BJ (cell line): ENCODE measurements around the gene CTNNB1. TPM values are rescaled to one million over a fixed set of nuclear protein-coding genes. Genes with fewer than 3 reads are reported as not detected.

ENCODE experiments used
- CTCF ChIA-PET: fragments of 350-600 bp; formaldehyde crosslinking; extraction: SDS; loops from one replicate; lab custom pipeline; 2021; ENCODE audit warnings: antibody characterized with exemption, inconsistent platforms; lab: Yijun Ruan, JAX
- POLR2A ChIA-PET: fragments of 300-600 bp; sonication (Branson Sonifier 250); formaldehyde crosslinking; extraction: SDS; loops from one replicate; lab custom pipeline; 2021; ENCODE audit warnings: antibody characterized with exemption; lab: Charles Lee
- DNase-seq: peaks from one replicate; pipeline ENCODE4 v3.0.0-alpha.2; 2011; ENCODE audit warnings: low read depth
- H3K27me3 ChIP-seq: 2 replicates; pipeline ENCODE4 v1.6.0; 2011; ENCODE audit warnings: low read length; ENCODE audit not compliant: control insufficient read depth, insufficient read depth
- H3K36me3 ChIP-seq: 2 replicates; pipeline ENCODE4 v1.5.1; 2011; ENCODE audit warnings: low read length; ENCODE audit not compliant: control insufficient read depth, insufficient read depth
- H3K4me3 ChIP-seq: 2 replicates; pipeline ENCODE4 v1.5.1; 2011; ENCODE audit warnings: low read depth, mild to moderate bottlenecking, control low read depth, low read length
- polyA plus RNA-seq: library from polyadenylated mRNA; depleted of rRNA; stranded (reverse); fragments of >200 nt; gene quantifications from 2 replicates; pipeline ENCODE4 v1.2.3, GENCODE V29; 2011
- TF ChIP-seq, protein P1 (sequence below): IDR thresholded peaks from 2 replicates; pipeline ENCODE4 v1.5.1; 2011; ENCODE audit warnings: low read depth, mild to moderate bottlenecking, control low read depth, inconsistent platforms, low read length, moderate library complexity; ENCODE audit not compliant: insufficient read depth

CTNNB1 gene
- polyA plus RNA-seq, 1 experiment: 496 TPM

DNA sequence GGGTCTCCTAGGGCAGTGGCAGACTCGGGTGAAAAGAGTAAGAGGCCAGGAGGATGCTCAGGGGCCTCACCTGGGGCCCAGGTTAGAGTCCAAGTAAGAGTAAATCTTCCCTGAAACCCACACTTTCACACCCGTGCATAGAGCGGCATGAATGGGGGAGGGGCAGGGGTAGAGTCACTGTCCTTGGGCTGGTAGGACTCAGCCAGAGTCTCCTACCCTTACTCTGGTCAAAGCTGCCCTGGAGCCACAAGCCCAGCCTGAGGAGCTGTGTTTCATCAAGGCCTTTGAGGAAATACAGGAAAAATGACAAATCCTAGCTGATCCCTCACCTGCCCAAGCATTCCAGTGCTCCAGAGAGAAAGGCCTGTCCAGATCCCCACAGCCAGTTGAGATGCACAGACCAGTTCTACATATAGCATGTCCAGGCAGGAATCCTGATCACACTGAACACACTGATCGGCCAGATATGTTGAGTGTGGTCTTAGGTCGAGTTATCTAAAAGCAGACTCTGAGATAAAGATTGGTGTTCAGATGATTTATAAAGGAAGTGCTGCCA lies 16.7 kb upstream of the CTNNB1 start:
- POLR2A ChIA-PET: no interaction called here
- CTCF ChIA-PET: no interaction called here
- no peaks in the 10 kb centered on the region for H3K36me3 ChIP-seq
- H3K27me3 ChIP-seq: no peaks in the 10 kb centered on the region
- no peak for DNase-seq
- TF ChIP-seq, protein P1, sequence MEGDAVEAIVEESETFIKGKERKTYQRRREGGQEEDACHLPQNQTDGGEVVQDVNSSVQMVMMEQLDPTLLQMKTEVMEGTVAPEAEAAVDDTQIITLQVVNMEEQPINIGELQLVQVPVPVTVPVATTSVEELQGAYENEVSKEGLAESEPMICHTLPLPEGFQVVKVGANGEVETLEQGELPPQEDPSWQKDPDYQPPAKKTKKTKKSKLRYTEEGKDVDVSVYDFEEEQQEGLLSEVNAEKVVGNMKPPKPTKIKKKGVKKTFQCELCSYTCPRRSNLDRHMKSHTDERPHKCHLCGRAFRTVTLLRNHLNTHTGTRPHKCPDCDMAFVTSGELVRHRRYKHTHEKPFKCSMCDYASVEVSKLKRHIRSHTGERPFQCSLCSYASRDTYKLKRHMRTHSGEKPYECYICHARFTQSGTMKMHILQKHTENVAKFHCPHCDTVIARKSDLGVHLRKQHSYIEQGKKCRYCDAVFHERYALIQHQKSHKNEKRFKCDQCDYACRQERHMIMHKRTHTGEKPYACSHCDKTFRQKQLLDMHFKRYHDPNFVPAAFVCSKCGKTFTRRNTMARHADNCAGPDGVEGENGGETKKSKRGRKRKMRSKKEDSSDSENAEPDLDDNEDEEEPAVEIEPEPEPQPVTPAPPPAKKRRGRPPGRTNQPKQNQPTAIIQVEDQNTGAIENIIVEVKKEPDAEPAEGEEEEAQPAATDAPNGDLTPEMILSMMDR: no peak
- H3K4me3 ChIP-seq: no peak overlapping the region

DNA sequence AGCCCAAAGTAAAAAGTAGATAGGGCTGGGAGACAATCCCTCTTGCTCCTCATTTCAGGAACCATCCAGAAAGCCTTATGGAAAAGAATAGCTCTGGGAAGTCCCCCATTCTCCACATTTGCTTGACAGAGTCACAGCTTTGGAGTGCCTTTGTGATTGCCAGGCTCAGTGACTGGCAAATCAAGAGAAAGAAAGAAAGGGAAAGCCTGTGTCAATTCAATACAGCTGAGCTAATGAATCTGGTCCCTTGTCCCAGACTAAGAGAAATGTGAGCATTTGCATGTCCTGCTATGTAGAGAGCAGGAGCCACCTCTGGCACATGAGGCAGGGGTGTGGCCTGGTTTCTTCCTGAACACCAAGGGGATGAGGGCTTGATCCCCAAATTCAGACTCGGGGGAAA lies 14.9 kb upstream of the CTNNB1 start:
- Histone ChIP-seq H3K4me3 (no peak overlapping the region), H3K27me3 (no peaks in the 10 kb centered on the region), H3K36me3 (no peaks in the 10 kb centered on the region)
- ChIA-PET POLR2A (no interaction called here), CTCF (no interaction called here)
- DNase-seq: no peak
- TF ChIP-seq, protein P1: no peak

DNA sequence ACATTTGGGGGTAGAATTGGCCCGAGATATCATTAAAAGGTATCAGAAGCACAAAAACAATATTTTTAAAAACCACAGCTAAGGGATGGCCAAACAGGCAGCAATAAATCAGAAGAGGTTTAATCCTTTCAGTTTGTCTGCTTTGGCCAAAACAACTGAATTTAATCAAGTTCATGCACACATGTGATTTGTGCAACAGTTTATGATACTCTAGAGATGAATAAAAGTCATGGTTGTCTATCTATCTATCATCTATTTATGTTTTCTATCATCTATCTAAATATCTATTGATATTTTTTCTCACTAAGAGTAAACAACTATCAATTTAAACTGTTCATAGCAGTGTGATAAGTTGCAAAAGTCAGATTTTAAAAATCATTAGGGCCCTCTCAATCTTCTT lies 13.0 kb upstream of the CTNNB1 start:
- no peaks in the 10 kb centered on the region for H3K27me3 ChIP-seq
- no peak for DNase-seq
- TF ChIP-seq, protein P1: no peak
- ChIA-PET POLR2A (no interaction called here), CTCF (interaction anchor here (0.6 kb wide), 1 partner anchor 39 kb away, joined by 3 read pairs; no protein-coding TSS in a partner anchor)
- H3K36me3 ChIP-seq: no peaks in the 10 kb centered on the region
- no peak overlapping the region for H3K4me3 ChIP-seq

DNA sequence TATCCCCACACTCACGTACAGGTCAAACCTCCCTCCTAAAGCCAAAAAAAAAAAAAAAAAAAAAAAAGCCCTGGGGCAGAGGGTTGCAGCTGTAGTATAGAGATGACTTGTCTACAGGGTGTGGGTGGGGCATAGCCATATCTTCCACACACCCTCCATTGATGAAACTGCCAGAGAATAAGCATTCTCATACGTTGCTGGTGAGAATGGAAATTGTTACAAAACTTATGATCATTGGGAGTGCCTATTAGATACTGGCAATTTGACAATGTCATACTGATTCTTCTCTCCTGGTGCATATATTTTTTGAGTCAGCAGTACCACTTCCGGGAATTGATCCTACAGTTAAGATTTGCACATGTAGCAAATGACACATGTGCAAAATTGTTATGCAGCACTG lies 11.0 kb upstream of the CTNNB1 start:
- DNase-seq: no peak
- Histone ChIP-seq H3K27me3 (no peaks in the 10 kb centered on the region), H3K36me3 (no peaks in the 10 kb centered on the region), H3K4me3 (no peak overlapping the region)
- ChIA-PET POLR2A (no interaction called here), CTCF (no interaction called here)
- TF ChIP-seq, protein P1: no peak

DNA sequence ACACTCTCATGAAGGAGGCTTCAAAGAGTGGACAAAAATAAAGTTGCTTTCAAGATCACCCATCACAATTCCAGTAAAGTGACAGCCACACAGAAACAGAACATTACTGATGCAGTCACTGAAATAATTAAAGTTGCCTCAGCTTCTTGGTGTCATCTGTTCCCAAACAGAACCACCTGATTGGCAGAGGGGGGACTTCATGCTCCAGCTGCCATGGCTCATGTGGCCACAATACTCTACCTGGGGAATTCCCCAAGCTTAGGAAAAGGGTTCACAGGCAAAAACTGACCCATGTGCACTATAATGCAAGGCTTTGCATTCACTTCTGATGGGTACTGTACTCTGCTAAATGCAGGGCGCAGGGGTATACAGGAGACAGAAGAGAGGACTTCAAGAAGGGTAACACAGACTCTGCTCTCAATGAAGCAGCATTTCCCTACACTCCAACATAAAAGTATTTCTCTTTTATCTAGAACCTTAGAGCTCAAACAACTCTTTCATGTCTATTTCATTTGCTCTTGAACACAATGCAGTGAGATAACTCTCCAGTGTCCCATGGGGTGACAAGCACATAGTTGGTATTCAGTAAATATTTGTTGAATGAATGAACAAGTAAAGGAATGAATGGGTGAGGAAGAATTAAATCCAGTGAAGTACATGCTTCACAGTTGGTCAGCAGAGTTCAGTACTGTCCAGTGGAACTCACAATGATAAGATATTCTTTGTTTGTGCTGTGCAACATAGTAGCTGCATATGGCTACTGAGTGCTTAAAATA lies 8.6 kb upstream of the CTNNB1 start:
- ChIA-PET POLR2A (no interaction called here), CTCF (interaction anchor here (0.6 to 1.5 kb wide), 3 partner anchors 14 to 38 kb away, joined by 3 to 4 read pairs (median 4); no protein-coding TSS in a partner anchor)
- no peaks in the 10 kb centered on the region for H3K27me3 ChIP-seq
- no peak overlapping the region for H3K4me3 ChIP-seq
- DNase-seq: no peak
- H3K36me3 ChIP-seq: no peaks in the 10 kb centered on the region
- TF ChIP-seq, protein P1: no peak
